HepG2 (cell line): Measurements from ENCODE around the gene USE1. TPM values are rescaled to one million over a fixed set of nuclear protein-coding genes. Genes with fewer than 3 reads are reported as not detected.
A peak's percentile ranks its signal among the peaks of the same experiment; 100 is the strongest.

ENCODE experiments used
- ARHGAP35 ChIP-seq: sonication (generic); formaldehyde crosslinking; IDR thresholded peaks from 2 replicates; pipeline ENCODE4 v1.9.0; 2022; ENCODE audit warnings: mild to moderate bottlenecking, inconsistent platforms, moderate library complexity, missing genetic modification reagents, borderline replicate concordance
- FOXJ3 ChIP-seq: sonication (generic); formaldehyde crosslinking; IDR thresholded peaks from 2 replicates; pipeline ENCODE4 v1.4.0; 2020; ENCODE audit warnings: missing genetic modification reagents, mild to moderate bottlenecking, borderline replicate concordance
- HIVEP1 ChIP-seq: sonication (generic); formaldehyde crosslinking; IDR thresholded peaks from 2 replicates; pipeline ENCODE4 v1.4.0; 2020; ENCODE audit warnings: mild to moderate bottlenecking, missing genetic modification reagents
- IRF2 ChIP-seq: IDR thresholded peaks from 2 replicates; pipeline ENCODE4 v1.6.1; 2018; ENCODE audit warnings: missing genetic modification reagents, missing compliant biosample characterization
- MXD1 ChIP-seq: sonication (generic); formaldehyde crosslinking; IDR thresholded peaks from 2 replicates; pipeline ENCODE4 v1.4.0; 2020; ENCODE audit warnings: mild to moderate bottlenecking, missing genetic modification reagents
- NCOA2 ChIP-seq: sonication (generic); formaldehyde crosslinking; IDR thresholded peaks from 2 replicates; pipeline ENCODE4 v1.8.0; 2022; ENCODE audit warnings: inconsistent platforms
- PITX1 ChIP-seq: sonication (generic); formaldehyde crosslinking; IDR thresholded peaks from 2 replicates; pipeline ENCODE4 v1.5.1; 2020; ENCODE audit warnings: mild to moderate bottlenecking, missing genetic modification reagents
- SAP130 ChIP-seq: IDR thresholded peaks from 2 replicates; pipeline ENCODE4 v1.6.1; 2016; ENCODE audit warnings: low read depth
- SMARCC2 ChIP-seq: fragments of 450-650 bp; IDR thresholded peaks from 2 replicates; pipeline ENCODE4 v1.6.1; 2017; ENCODE audit warnings: antibody characterized with exemption, mild to moderate bottlenecking
- SOX13 ChIP-seq, 3 experiments: fragments of 450-650 bp in 1 of 3; sonication (generic) in 1 of 3; formaldehyde crosslinking in 1 of 3; IDR thresholded peaks in 2 of 3; conservative IDR thresholded peaks in 1 of 3; 2 replicates each; pipeline versions ENCODE4 v1.5.0 to v1.6.1; 2016 to 2020; ENCODE audit warnings: antibody characterized with exemption in 1 of 3, mild to moderate bottlenecking in 1 of 3, missing compliant biosample characterization in 1 of 3, missing genetic modification reagents in 1 of 3, moderate library complexity in 1 of 3
- TFDP2 ChIP-seq: sonication (generic); formaldehyde crosslinking; IDR thresholded peaks from 2 replicates; pipeline ENCODE4 v1.4.0; 2020; ENCODE audit warnings: missing genetic modification reagents
- TRIM24 ChIP-seq: sonication (generic); formaldehyde crosslinking; IDR thresholded peaks from 2 replicates; pipeline ENCODE4 v1.8.0; 2022; ENCODE audit warnings: mild to moderate bottlenecking, missing genetic modification reagents
- YY1 ChIP-seq: IDR thresholded peaks from 2 replicates; pipeline ENCODE4 v1.6.1; 2011; ENCODE audit warnings: low read length, low read depth, moderate library complexity, mild to moderate bottlenecking; ENCODE audit not compliant: insufficient read depth, insufficient replicate concordance
- ZBTB21 ChIP-seq: sonication (generic); formaldehyde crosslinking; IDR thresholded peaks from 2 replicates; pipeline ENCODE4 v1.4.0; 2020; ENCODE audit warnings: missing genetic modification reagents
- ZBTB3 ChIP-seq: sonication (generic); formaldehyde crosslinking; IDR thresholded peaks from 2 replicates; pipeline ENCODE4 v1.4.0; 2020; ENCODE audit warnings: low read depth, mild to moderate bottlenecking, moderate library complexity, missing genetic modification reagents, borderline replicate concordance
- ZNF160 ChIP-seq: sonication (generic); formaldehyde crosslinking; IDR thresholded peaks from 2 replicates; pipeline ENCODE4 v1.8.0; 2022; ENCODE audit warnings: mild to moderate bottlenecking, inconsistent platforms, missing genetic modification reagents
- ZNF33B ChIP-seq: sonication (generic); formaldehyde crosslinking; IDR thresholded peaks from 2 replicates; pipeline ENCODE4 v1.5.1; 2020; ENCODE audit warnings: mild to moderate bottlenecking, missing genetic modification reagents
- ZNF558 ChIP-seq: sonication (generic); formaldehyde crosslinking; IDR thresholded peaks from 2 replicates; pipeline ENCODE4 v1.9.0; 2022; ENCODE audit warnings: mild to moderate bottlenecking, missing genetic modification reagents, borderline replicate concordance
- ZNF660 ChIP-seq: sonication (generic); formaldehyde crosslinking; IDR thresholded peaks from 2 replicates; pipeline ENCODE4 v1.5.1; 2020; ENCODE audit warnings: mild to moderate bottlenecking, low read depth, missing genetic modification reagents, borderline replicate concordance
- ZNF770 ChIP-seq: sonication (generic); formaldehyde crosslinking; IDR thresholded peaks from 2 replicates; pipeline ENCODE4 v1.5.0; 2020; ENCODE audit warnings: mild to moderate bottlenecking, missing genetic modification reagents
- polyA plus RNA-seq, 8 experiments: library from polyadenylated mRNA; depleted of rRNA in 3 of 8; stranded (reverse) in 7 of 8; unstranded in 1 of 8; fragments of >200 nt; fragmentation: Illumina TruSeq in 4 of 8; extraction: Trizol in 4 of 8; gene quantifications; 2 replicates each; pipeline versions ENCODE4 v1.2.1 to v1.2.3, GENCODE V29; 2011 to 2016; ENCODE audit warnings: low read depth in 4 of 8, missing spikeins in 1 of 8, mixed read lengths in 1 of 8; ENCODE audit not compliant: insufficient read depth in 1 of 8
- total RNA-seq, 5 experiments: library from RNA; depleted of rRNA; stranded (reverse); fragments of >200 nt; fragmentation: Illumina TruSeq; extraction: Trizol; gene quantifications; 2 replicates each; pipeline ENCODE4 v1.2.3, GENCODE V29; 2016; ENCODE audit warnings: low read depth in 1 of 5
- TF ChIP-seq, protein P1 (sequence below): IDR thresholded peaks from 2 replicates; pipeline ENCODE4 v1.6.1; 2016; ENCODE audit warnings: low read depth, control low read depth
- TF ChIP-seq, protein P2 (sequence below): sonication (generic); formaldehyde crosslinking; IDR thresholded peaks from 2 replicates; pipeline ENCODE4 v1.8.0; 2022; ENCODE audit warnings: missing genetic modification reagents, mild to moderate bottlenecking, borderline replicate concordance

USE1 gene
- total and polyA plus RNA-seq, 2 of the 13 experiments (the other 11 are each of a cell fraction or from before 2014, with no cell fraction given), result 9.9 to 17.6 TPM

DNA sequence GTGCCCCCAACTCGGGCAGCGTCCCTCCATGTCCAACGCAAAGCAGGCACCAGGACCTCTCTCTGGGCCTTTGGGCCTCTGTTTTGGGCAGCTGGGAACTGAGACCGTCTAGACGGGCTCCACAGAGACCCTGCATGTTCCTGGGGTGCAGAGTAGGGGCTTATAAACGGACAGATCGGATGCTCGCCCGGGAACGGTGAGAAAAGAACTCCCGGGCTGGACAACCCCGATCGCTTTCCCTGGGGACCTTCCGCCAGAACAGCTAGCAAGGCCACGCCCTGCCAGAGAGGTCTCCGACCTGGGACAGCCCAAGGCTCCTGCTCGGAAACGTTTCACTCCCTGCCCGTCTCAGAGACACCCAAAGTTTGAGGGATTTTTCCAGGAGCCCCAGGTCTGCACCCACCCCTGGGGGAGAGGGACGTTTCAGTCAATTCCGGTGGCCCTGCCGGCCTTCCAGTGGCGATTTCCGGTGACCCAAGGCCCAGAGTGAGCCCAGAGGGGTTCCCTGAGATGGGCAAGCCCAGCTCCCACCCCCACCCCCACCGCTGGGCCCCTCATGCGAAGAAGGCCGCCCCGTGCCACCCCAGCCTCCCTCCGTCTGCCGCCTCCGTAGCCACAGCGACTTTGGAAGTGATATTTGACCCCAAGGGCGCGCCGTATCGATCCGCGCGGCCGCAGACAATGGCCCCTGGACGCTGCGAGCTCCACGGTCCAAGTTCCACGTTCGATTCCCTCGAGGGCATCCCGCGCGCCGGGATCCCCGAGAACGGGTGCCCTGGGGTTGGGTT is 28.9 kb downstream of the USE1 start (continued):
- peak; percentile 73; the same call in 1 of the 2 replicates for TF ChIP-seq ZNF33B (CRISPR knock-in tag)
- TF ChIP-seq ZNF660 (CRISPR knock-in tag), result no peak
- TF ChIP-seq SAP130, result peak; percentile 86
- peak; percentile 36; the same call in 1 of the 2 replicates for TF ChIP-seq ZNF558 (CRISPR knock-in tag)
- peak; percentile 82 for TF ChIP-seq YY1
- TF ChIP-seq, protein P1, sequence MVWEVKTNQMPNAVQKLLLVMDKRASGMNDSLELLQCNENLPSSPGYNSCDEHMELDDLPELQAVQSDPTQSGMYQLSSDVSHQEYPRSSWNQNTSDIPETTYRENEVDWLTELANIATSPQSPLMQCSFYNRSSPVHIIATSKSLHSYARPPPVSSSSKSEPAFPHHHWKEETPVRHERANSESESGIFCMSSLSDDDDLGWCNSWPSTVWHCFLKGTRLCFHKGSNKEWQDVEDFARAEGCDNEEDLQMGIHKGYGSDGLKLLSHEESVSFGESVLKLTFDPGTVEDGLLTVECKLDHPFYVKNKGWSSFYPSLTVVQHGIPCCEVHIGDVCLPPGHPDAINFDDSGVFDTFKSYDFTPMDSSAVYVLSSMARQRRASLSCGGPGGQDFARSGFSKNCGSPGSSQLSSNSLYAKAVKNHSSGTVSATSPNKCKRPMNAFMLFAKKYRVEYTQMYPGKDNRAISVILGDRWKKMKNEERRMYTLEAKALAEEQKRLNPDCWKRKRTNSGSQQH, result no peak
- TF ChIP-seq ZBTB21 (CRISPR knock-in tag), result no peak
- peak; percentile 39; the same call in 1 of the 2 replicates for TF ChIP-seq PITX1 (CRISPR knock-in tag)
- TF ChIP-seq TRIM24 (CRISPR knock-in tag), result no peak
- peak; percentile 43; the same call in 1 of the 2 replicates for TF ChIP-seq ZNF770
- TF ChIP-seq SMARCC2, result no peak
- peak; percentile 49; the same call in 1 of the 2 replicates for TF ChIP-seq ZNF160
- peak; percentile 41; the same call in 1 of the 2 replicates for TF ChIP-seq TFDP2
- 0 out of 2 replicates have a peak, but pooled peaks have one; percentile 17 for TF ChIP-seq FOXJ3 (CRISPR knock-in tag)
- TF ChIP-seq ZBTB3, result no peak
- TF ChIP-seq NCOA2 (CRISPR knock-in tag), result peak; percentile 57
- TF ChIP-seq ARHGAP35 (CRISPR knock-in tag), result no peak
- peak; percentile 69; the same call in 1 of the 2 replicates for TF ChIP-seq SOX13 (IDR thresholded peaks at IDR 0.05)
- TF ChIP-seq SOX13 (CRISPR knock-in tag; conservative IDR thresholded peaks at IDR 0.05 in 1 of 2, IDR thresholded peaks at IDR 0.05 in 1 of 2), result peak in 1 of 2 experiments; percentile 93; a peak in 2 of 4 replicates
- TF ChIP-seq, protein P2, sequence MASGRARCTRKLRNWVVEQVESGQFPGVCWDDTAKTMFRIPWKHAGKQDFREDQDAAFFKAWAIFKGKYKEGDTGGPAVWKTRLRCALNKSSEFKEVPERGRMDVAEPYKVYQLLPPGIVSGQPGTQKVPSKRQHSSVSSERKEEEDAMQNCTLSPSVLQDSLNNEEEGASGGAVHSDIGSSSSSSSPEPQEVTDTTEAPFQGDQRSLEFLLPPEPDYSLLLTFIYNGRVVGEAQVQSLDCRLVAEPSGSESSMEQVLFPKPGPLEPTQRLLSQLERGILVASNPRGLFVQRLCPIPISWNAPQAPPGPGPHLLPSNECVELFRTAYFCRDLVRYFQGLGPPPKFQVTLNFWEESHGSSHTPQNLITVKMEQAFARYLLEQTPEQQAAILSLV, result no peak
- TF ChIP-seq HIVEP1, result peak; percentile 93
- TF ChIP-seq MXD1 (CRISPR knock-in tag), result peak; percentile 16; the same call in 1 of the 2 replicates
- peak; percentile 57; the same call in 1 of the 2 replicates for TF ChIP-seq IRF2 (CRISPR knock-in tag)
